Gastrocnemius medialis (tissue), 4 donors: ENCODE measurements around the gene PRSS56. TPM values are rescaled to one million over a fixed set of nuclear protein-coding genes. Genes with fewer than 3 reads are reported as not detected.

ENCODE experiments used
- ATAC-seq, 2 donors: fragments of 150-250 bp; one replicate each; pipeline ENCODE4 v1.9.1; 2016
- DNase-seq, 2 donors: peaks; one replicate each; pipeline ENCODE4 v3.0.0-alpha.2; 2019
- H3K27ac ChIP-seq, 4 donors: fragments of 200-600 bp; sonication (generic); 1 replicate in 1 of 4; 2 replicates in 3 of 4; pipeline ENCODE4 v1.5.1; 2016 to 2018; ENCODE audit warnings: mild to moderate bottlenecking in 2 of 4, moderate library complexity in 1 of 4
- H3K27me3 ChIP-seq, 3 donors: fragments of 200-600 bp; sonication (generic) in 2 of 3; 1 replicate in 1 of 3; 2 replicates in 2 of 3; pipeline versions ENCODE4 v1.5.1 to v1.6.0; 2016 to 2019; ENCODE audit warnings: mild to moderate bottlenecking in 1 of 3, moderate library complexity in 1 of 3
- H3K36me3 ChIP-seq, 2 donors: fragments of 200-600 bp; sonication (generic) in 1 of 2; one replicate each; pipeline ENCODE4 v1.5.1; 2017 to 2018
- H3K4me1 ChIP-seq, 2 donors: fragments of 200-600 bp; sonication (generic) in 1 of 2; one replicate each; pipeline ENCODE4 v1.5.1; 2016 to 2017; ENCODE audit warnings: mild to moderate bottlenecking in 2 of 2
- H3K4me3 ChIP-seq, 4 donors: fragments of 200-600 bp; sonication (generic) in 3 of 4; 1 replicate in 1 of 4; 2 replicates in 3 of 4; pipeline ENCODE4 v1.5.1; 2016 to 2019; ENCODE audit warnings: mild to moderate bottlenecking in 2 of 4
- H3K9me3 ChIP-seq, 3 donors: fragments of 200-600 bp; sonication (generic) in 2 of 3; 1 replicate in 1 of 3; 2 replicates in 2 of 3; pipeline ENCODE4 v1.5.1; 2016 to 2019
- CTCF ChIP-seq, 5 experiments: fragments of 450-650 bp in 3 of 5; fragments of 200-600 bp in 2 of 5; sonication (generic) in 2 of 5; IDR thresholded peaks in 4 of 5; conservative IDR thresholded peaks in 1 of 5; 1 replicate in 4 of 5; 2 replicates in 1 of 5; pipeline ENCODE4 v1.5.1; 2016 to 2019; ENCODE audit warnings: antibody characterized with exemption in 5 of 5, mild to moderate bottlenecking in 3 of 5, moderate library complexity in 3 of 5
- POLR2A ChIP-seq, 2 donors: fragments of 450-650 bp; IDR thresholded peaks; one replicate each; pipeline ENCODE4 v1.6.1; 2017; ENCODE audit warnings: antibody characterized with exemption in 2 of 2, mild to moderate bottlenecking in 2 of 2, moderate library complexity in 2 of 2
- in situ Hi-C, 4 donors: fragments of 200-750 bp; cut with MboI; loops; one replicate each; pipeline versions ENCODE4 v1.15.0 to v1.8.0; 2017; ENCODE audit warnings: low sequenced_read_pairs in 4 of 4
- intact Hi-C: fragments of 100-400 bp; cut with DNase I; formaldehyde crosslinking; loops from one replicate; pipeline ENCODE4 v1.15.1; 2023; ENCODE audit warnings: low total_unique reads
- total RNA-seq, 4 donors: library from RNA; depleted of rRNA; stranded (reverse); fragments of >200 nt; gene quantifications; one replicate each; pipeline versions ENCODE4 v1.1.0 to v1.2.3, GENCODE V29; 2016

Gene PRSS56
- total RNA-seq, 4 donors from 2014 or later, result 1.0 to 3.2 (median 2.2) TPM

- TF ChIP-seq CTCF (IDR thresholded peaks at IDR 0.05 in 4 of 5, conservative IDR thresholded peaks at IDR 0.05 in 1 of 5) (no peak), POLR2A (IDR thresholded peaks at IDR 0.05) (no peak)
- H3K4me1 ChIP-seq, result no peaks in the 10 kb centered on the region
- H3K36me3 ChIP-seq, result no peaks in the 10 kb centered on the region
- no peaks in the 10 kb centered on the region for H3K9me3 ChIP-seq
- no peak for ATAC-seq
- H3K27me3 ChIP-seq, result peaks cover 16 to 21% (median 20%) of the 10 kb centered on the region in 3 donors
- no peak overlapping the region for H3K27ac ChIP-seq
- intact Hi-C loops (no loop called here), in situ Hi-C loops (no loop called here)
- H3K4me3 ChIP-seq, result no peak overlapping the region
- DNase-seq, result no peak
These were observed 29.7 kb upstream of the PRSS56 start for GRCh38 chr2:232490221-232491138.

- in situ Hi-C loops, result no loop called here
- H3K27me3 ChIP-seq, result peaks cover 9 to 14% (median 12%) of the 10 kb centered on the region in 3 donors
- intact Hi-C loops, result no loop called here
These were observed 28.9 kb upstream of the PRSS56 start for GRCh38 chr2:232491139-232491780.

GRCh38 chr2:232492236-232492848 is 27.8 kb upstream of the PRSS56 start:
- TF ChIP-seq CTCF (IDR thresholded peaks at IDR 0.05 in 4 of 5, conservative IDR thresholded peaks at IDR 0.05 in 1 of 5) (no peak), POLR2A (IDR thresholded peaks at IDR 0.05) (no peak)
- ATAC-seq (no peak), DNase-seq (no peak)
- H3K27ac ChIP-seq, result no peak overlapping the region
- no peak overlapping the region for H3K4me3 ChIP-seq
- H3K4me1 ChIP-seq, result no peaks in the 10 kb centered on the region
- no peaks in the 10 kb centered on the region for H3K9me3 ChIP-seq
- intact Hi-C loops (no loop called here), in situ Hi-C loops (no loop called here)
- no peaks in the 10 kb centered on the region for H3K36me3 ChIP-seq
- peaks cover 0 to 5% (median 1%) of the 10 kb centered on the region in 3 donors for H3K27me3 ChIP-seq

More at GRCh38 chr2:232491139-232491780, 28.9 kb upstream of the PRSS56 start:
- Histone ChIP-seq H3K9me3 (no peaks in the 10 kb centered on the region), H3K36me3 (no peaks in the 10 kb centered on the region), H3K4me3 (no peak overlapping the region), H3K4me1 (no peaks in the 10 kb centered on the region), H3K27ac (no peak overlapping the region)
- ATAC-seq (no peak), DNase-seq (no peak)
- TF ChIP-seq CTCF (IDR thresholded peaks at IDR 0.05 in 4 of 5, conservative IDR thresholded peaks at IDR 0.05 in 1 of 5) (no peak), POLR2A (IDR thresholded peaks at IDR 0.05) (no peak)

GRCh38 chr2:232492963-232493700 is 27.1 kb upstream of the PRSS56 start:
- ATAC-seq, result no peak
- H3K9me3 ChIP-seq, result no peaks in the 10 kb centered on the region
- H3K36me3 ChIP-seq, result no peaks in the 10 kb centered on the region
- intact Hi-C loops (no loop called here), in situ Hi-C loops (no loop called here)
- H3K4me3 ChIP-seq, result no peak overlapping the region
- H3K27ac ChIP-seq, result no peak overlapping the region
- no peak for TF ChIP-seq CTCF (IDR thresholded peaks at IDR 0.05 in 4 of 5, conservative IDR thresholded peaks at IDR 0.05 in 1 of 5)
- TF ChIP-seq POLR2A (IDR thresholded peaks at IDR 0.05), result no peak
- peaks cover 0 to under 1% (median 0%) of the 10 kb centered on the region in 3 donors for H3K27me3 ChIP-seq
- DNase-seq, result no peak
- no peaks in the 10 kb centered on the region for H3K4me1 ChIP-seq
